SK-N-SH (cell line): Measurements from ENCODE around the gene RASA3. TPM values are rescaled to one million over a fixed set of nuclear protein-coding genes. Genes with fewer than 3 reads are reported as not detected.

Experiments used
- CTCF ChIA-PET: fragments of 300-600, 350-600 bp; formaldehyde crosslinking; extraction: SDS; loops from one replicate; lab custom pipeline; 2021; lab: Yijun Ruan, JAX
- POLR2A ChIA-PET: fragments of 350-600 bp; sonication (Branson Sonifier 250); formaldehyde crosslinking; extraction: SDS; loops from one replicate; lab custom pipeline; 2020; ENCODE audit warnings: antibody characterized with exemption, inconsistent platforms; lab: Yijun Ruan, JAX
- DNase-seq: peaks from one replicate; pipeline ENCODE4 v3.0.0; 2012
- H2AFZ ChIP-seq: fragments of 200-600 bp; sonication (generic); 2 replicates; pipeline ENCODE4 v1.8.1; 2016; ENCODE audit warnings: antibody characterized with exemption, mild to moderate bottlenecking, low read depth
- H3F3A ChIP-seq: fragments of 200-600 bp; sonication (generic); replicated peaks from 2 replicates; pipeline ENCODE3; 2016; ENCODE audit warnings: antibody characterized with exemption, mild to moderate bottlenecking; ENCODE audit not compliant: insufficient read depth
- H3K27ac ChIP-seq, 2 experiments: fragments of 200-500 bp in 1 of 2; fragments of 200-600 bp in 1 of 2; sonication (Bioruptor generic) in 1 of 2; sonication (generic), shearing (Covaris generic) in 1 of 2; 2 replicates each; pipeline versions ENCODE4 v1.5.1 to v1.6.1; 2014 to 2016; ENCODE audit warnings: low read depth in 2 of 2, inconsistent platforms in 1 of 2, low read length in 1 of 2, mild to moderate bottlenecking in 1 of 2, mixed read lengths in 1 of 2
- H3K27me3 ChIP-seq: fragments of 200-600 bp; sonication (generic), shearing (Covaris generic); 2 replicates; pipeline ENCODE4 v1.6.1; 2016; ENCODE audit warnings: mixed run types; ENCODE audit not compliant: insufficient read depth
- H3K36me3 ChIP-seq, 2 experiments: fragments of 200-500 bp in 1 of 2; fragments of 200-600 bp in 1 of 2; sonication (Bioruptor generic) in 1 of 2; sonication (generic) in 1 of 2; replicated peaks in 1 of 2; 2 replicates each; pipeline versions ENCODE3 to v1.5.1; 2014 to 2016; ENCODE audit warnings: low read length in 1 of 2, mild to moderate bottlenecking in 1 of 2; ENCODE audit not compliant: insufficient read depth in 2 of 2, control insufficient read depth in 1 of 2
- H3K4me1 ChIP-seq, 2 experiments: fragments of 200-500 bp in 1 of 2; fragments of 200-600 bp in 1 of 2; sonication (Bioruptor generic) in 1 of 2; sonication (generic), shearing (Covaris generic) in 1 of 2; 2 replicates each; pipeline versions ENCODE4 v1.5.1 to v1.6.1; 2014 to 2016; ENCODE audit warnings: low read depth in 1 of 2, low read length in 1 of 2, mixed run types in 1 of 2; ENCODE audit not compliant: insufficient read depth in 2 of 2, control insufficient read depth in 1 of 2
- H3K4me2 ChIP-seq: fragments of 200-600 bp; sonication (generic), shearing (Covaris generic); 2 replicates; pipeline ENCODE4 v1.6.1; 2017; ENCODE audit warnings: mixed run types
- H3K4me3 ChIP-seq, 2 experiments: fragments of 200-500 bp in 1 of 2; fragments of 200-600 bp in 1 of 2; sonication (Bioruptor generic) in 1 of 2; sonication (generic), shearing (Covaris generic) in 1 of 2; 2 replicates each; pipeline versions ENCODE4 v1.5.1 to v1.8.1; 2014 to 2016; ENCODE audit warnings: low read depth in 2 of 2, inconsistent platforms in 1 of 2, low read length in 1 of 2, mild to moderate bottlenecking in 1 of 2, mixed read lengths in 1 of 2, moderate library complexity in 1 of 2
- H3K79me2 ChIP-seq: fragments of 200-600 bp; sonication (generic); 2 replicates; pipeline ENCODE4 v1.8.1; 2017; ENCODE audit warnings: mild to moderate bottlenecking; ENCODE audit not compliant: insufficient read depth
- H3K9ac ChIP-seq: fragments of 200-600 bp; sonication (generic); 2 replicates; pipeline ENCODE4 v1.6.1; 2017; ENCODE audit warnings: mixed run types
- H3K9me2 ChIP-seq: fragments of 200-600 bp; sonication (generic); 2 replicates; pipeline ENCODE4 v1.6.1; 2017; ENCODE audit warnings: mixed run types
- H3K9me3 ChIP-seq: fragments of 200-600 bp; sonication (generic); 2 replicates; pipeline ENCODE4 v1.6.1; 2017; ENCODE audit warnings: mixed run types, mild to moderate bottlenecking, moderate library complexity
- H4K20me1 ChIP-seq: fragments of 200-600 bp; sonication (generic); 2 replicates; pipeline ENCODE4 v1.6.1; 2017; ENCODE audit warnings: mild to moderate bottlenecking, mixed run types; ENCODE audit not compliant: insufficient read depth
- CHD2 ChIP-seq: fragments of 150-350 bp; IDR thresholded peaks from 2 replicates; pipeline ENCODE4 v1.6.1; 2018; ENCODE audit warnings: low read length; ENCODE audit not compliant: partially characterized antibody
- CTCF ChIP-seq: fragments of 200-600 bp; sonication (generic); IDR thresholded peaks from 2 replicates; pipeline ENCODE4 v1.6.1; 2017; ENCODE audit warnings: antibody characterized with exemption, mild to moderate bottlenecking, moderate library complexity
- EP300 ChIP-seq, 2 experiments: IDR thresholded peaks; 2 replicates each; pipeline versions ENCODE4 v1.4.0 to v1.6.1; 2012; ENCODE audit warnings: borderline replicate concordance in 1 of 2, low read depth in 1 of 2, low read length in 1 of 2
- EZH2phosphoT487 ChIP-seq: fragments of 200-600 bp; sonication (generic); IDR thresholded peaks from 2 replicates; pipeline ENCODE4 v1.6.1; 2017; ENCODE audit warnings: low read depth, mixed run types, mild to moderate bottlenecking, antibody characterized with exemption, moderate library complexity, borderline replicate concordance
- FOSL2 ChIP-seq: IDR thresholded peaks from 2 replicates; pipeline ENCODE4 v1.4.0; 2012; ENCODE audit warnings: low read depth, mild to moderate bottlenecking, moderate library complexity, borderline replicate concordance
- FOXJ3 ChIP-seq: sonication (generic); formaldehyde crosslinking; IDR thresholded peaks from 2 replicates; pipeline ENCODE4 v1.5.1; 2020; ENCODE audit warnings: mild to moderate bottlenecking, missing genetic modification reagents
- GATA2 ChIP-seq: sonication (generic); formaldehyde crosslinking; IDR thresholded peaks from 2 replicates; pipeline ENCODE4 v1.5.0; 2020; ENCODE audit warnings: mild to moderate bottlenecking, missing genetic modification reagents
- IRF3 ChIP-seq: fragments of 150-350 bp; IDR thresholded peaks from 2 replicates; pipeline ENCODE4 v1.6.1; 2016; ENCODE audit warnings: mild to moderate bottlenecking, low read depth, low read length
- JUND ChIP-seq: IDR thresholded peaks from 2 replicates; pipeline ENCODE4 v1.4.0; 2012
- MXI1 ChIP-seq: IDR thresholded peaks from 2 replicates; pipeline ENCODE4 v1.6.1; 2012; ENCODE audit warnings: mild to moderate bottlenecking, low read depth, low read length, improper control_type of control experiment
- NRF1 ChIP-seq: IDR thresholded peaks from 2 replicates; pipeline ENCODE4 v1.6.1; 2012; ENCODE audit warnings: low read depth, mild to moderate bottlenecking, low read length
- REST ChIP-seq: IDR thresholded peaks from 2 replicates; pipeline ENCODE4 v1.6.1; 2012; ENCODE audit warnings: mild to moderate bottlenecking, low read depth, low read length, moderate library complexity
- RFX5 ChIP-seq: IDR thresholded peaks from 2 replicates; pipeline ENCODE4 v1.6.1; 2012; ENCODE audit warnings: mild to moderate bottlenecking, improper control_type of control experiment, low read length
- SIN3A ChIP-seq: IDR thresholded peaks from 2 replicates; pipeline ENCODE4 v1.6.1; 2012; ENCODE audit warnings: low read depth, mild to moderate bottlenecking, low read length, moderate library complexity, borderline replicate concordance
- TAF1 ChIP-seq: IDR thresholded peaks from 2 replicates; pipeline ENCODE4 v1.6.1; 2012; ENCODE audit warnings: low read depth, mild to moderate bottlenecking, low read length, moderate library complexity, borderline replicate concordance
- TCF12 ChIP-seq: IDR thresholded peaks from 2 replicates; pipeline ENCODE4 v1.4.0; 2012
- TEAD4 ChIP-seq: IDR thresholded peaks from 2 replicates; pipeline ENCODE4 v1.4.0; 2012; ENCODE audit warnings: mild to moderate bottlenecking, borderline replicate concordance; ENCODE audit not compliant: insufficient read depth
- USF1 ChIP-seq: IDR thresholded peaks from 2 replicates; pipeline ENCODE4 v1.4.0; 2012; ENCODE audit warnings: low read depth, borderline replicate concordance
- WGBS: methylation state at CpG from one replicate; pipeline ENCODE4 v1.1.6; 2017; ENCODE audit warnings: low lambda C conversion rate; 5-methylcytosine and 5-hydroxymethylcytosine counted together
- polyA plus RNA-seq, 3 experiments: library from polyadenylated mRNA; depleted of rRNA; stranded (reverse); fragments of >200 nt; gene quantifications; 2 replicates each; pipeline ENCODE4 v1.2.3, GENCODE V29; 2012

Gene RASA3
- polyA plus RNA-seq, 1 of the 3 experiments (the other 2 are of a cell fraction), result 25.1 TPM

GRCh38 chr13:113954046-113954835 lies 178.2 kb downstream of the RASA3 start:
- 78% methylated on average over 10 of the region's 20 CpGs for WGBS
- Histone ChIP-seq H3K27me3 (no peaks in the 10 kb centered on the region), H3K9ac (no peak overlapping the region), H3K79me2 (no peaks in the 10 kb centered on the region), H3K36me3 (no peaks in the 10 kb centered on the region), H2AFZ (no peak overlapping the region), H4K20me1 (no peaks in the 10 kb centered on the region), H3K4me2 (no peak overlapping the region), H3K27ac (no peak overlapping the region), H3F3A (no peaks in the 10 kb centered on the region), H3K4me1 (no peaks in the 10 kb centered on the region), H3K9me2 (no peaks in the 10 kb centered on the region), H3K9me3 (0 out of 2 replicates have a peak, but pooled peaks cover under 1% of the 10 kb centered on the region), H3K4me3 (no peak overlapping the region)
- TF ChIP-seq CHD2, result no peak
- TF ChIP-seq RFX5, result no peak
- no peak for TF ChIP-seq CTCF
- TF ChIP-seq NRF1, result no peak
- TF ChIP-seq USF1, result no peak
- TF ChIP-seq TAF1, result no peak
- TF ChIP-seq MXI1, result no peak
- no peak for TF ChIP-seq GATA2 (CRISPR knock-in tag)
- no peak for DNase-seq
- POLR2A ChIA-PET, result interaction anchor here (1.0 kb wide), 1 partner anchor 16 kb away, joined by 3 read pairs; no protein-coding TSS in a partner anchor
- CTCF ChIA-PET, result no interaction called here

GRCh38 chr13:113953561-113953960 lies 178.9 kb downstream of the RASA3 start:
- Histone ChIP-seq H3K4me2 (no peak overlapping the region), H3K9me3 (no peaks in the 10 kb centered on the region), H3K4me1 (peaks cover 0 to under 1% of the 10 kb centered on the region in 2 experiments; a peak in 1 of 4 replicates), H3F3A (no peaks in the 10 kb centered on the region), H4K20me1 (no peaks in the 10 kb centered on the region), H2AFZ (no peak overlapping the region), H3K27me3 (no peaks in the 10 kb centered on the region), H3K9ac (no peak overlapping the region), H3K9me2 (no peaks in the 10 kb centered on the region), H3K27ac (no peak overlapping the region), H3K4me3 (no peak overlapping the region), H3K36me3 (no peaks in the 10 kb centered on the region), H3K79me2 (no peaks in the 10 kb centered on the region)
- CTCF ChIA-PET, result interaction anchor here (0.8 kb wide), 1 partner anchor 29 kb away, joined by 3 read pairs; no protein-coding TSS in a partner anchor
- 100% methylated on average over 9 of the region's 16 CpGs for WGBS
- POLR2A ChIA-PET, result interaction anchor here (1.0 kb wide), 1 partner anchor 17 kb away, joined by 3 read pairs; no protein-coding TSS in a partner anchor
- no peak for DNase-seq
- TF ChIP-seq REST, result no peak
- TF ChIP-seq JUND, result no peak
- no peak for TF ChIP-seq FOXJ3 (CRISPR knock-in tag)
- no peak for TF ChIP-seq FOSL2
- TF ChIP-seq TAF1, result no peak
- no peak for TF ChIP-seq TCF12
- no peak for TF ChIP-seq SIN3A
- TF ChIP-seq EP300 (IDR thresholded peaks at IDR 0.05; ENCODE audit: borderline replicate concordance in 1 of 2, low read depth in 1 of 2, low read length in 1 of 2), result no peak
- no peak for TF ChIP-seq TEAD4
- no peak for TF ChIP-seq IRF3
- TF ChIP-seq GATA2 (CRISPR knock-in tag), result no peak
- no peak for TF ChIP-seq NRF1
- TF ChIP-seq CHD2, result no peak
- no peak for TF ChIP-seq EZH2phosphoT487
